GM18517 (cell line): ENCODE measurements around the gene CCDC159.
"Not testable (repeated sequence)": the region's sequence is repeated elsewhere in the genome, so short reads cannot be mapped to it uniquely, and the experiment has no call there.

Source experiments
- ATAC-seq: cut with Tn5 transposase; IDR thresholded peaks from one replicate; pipeline ENCODE4 v1.9.1; 2021; ENCODE audit warnings: mild to moderate bottlenecking, moderate library complexity; ENCODE audit not compliant: unreplicated experiment

CCDC159 gene

DNA sequence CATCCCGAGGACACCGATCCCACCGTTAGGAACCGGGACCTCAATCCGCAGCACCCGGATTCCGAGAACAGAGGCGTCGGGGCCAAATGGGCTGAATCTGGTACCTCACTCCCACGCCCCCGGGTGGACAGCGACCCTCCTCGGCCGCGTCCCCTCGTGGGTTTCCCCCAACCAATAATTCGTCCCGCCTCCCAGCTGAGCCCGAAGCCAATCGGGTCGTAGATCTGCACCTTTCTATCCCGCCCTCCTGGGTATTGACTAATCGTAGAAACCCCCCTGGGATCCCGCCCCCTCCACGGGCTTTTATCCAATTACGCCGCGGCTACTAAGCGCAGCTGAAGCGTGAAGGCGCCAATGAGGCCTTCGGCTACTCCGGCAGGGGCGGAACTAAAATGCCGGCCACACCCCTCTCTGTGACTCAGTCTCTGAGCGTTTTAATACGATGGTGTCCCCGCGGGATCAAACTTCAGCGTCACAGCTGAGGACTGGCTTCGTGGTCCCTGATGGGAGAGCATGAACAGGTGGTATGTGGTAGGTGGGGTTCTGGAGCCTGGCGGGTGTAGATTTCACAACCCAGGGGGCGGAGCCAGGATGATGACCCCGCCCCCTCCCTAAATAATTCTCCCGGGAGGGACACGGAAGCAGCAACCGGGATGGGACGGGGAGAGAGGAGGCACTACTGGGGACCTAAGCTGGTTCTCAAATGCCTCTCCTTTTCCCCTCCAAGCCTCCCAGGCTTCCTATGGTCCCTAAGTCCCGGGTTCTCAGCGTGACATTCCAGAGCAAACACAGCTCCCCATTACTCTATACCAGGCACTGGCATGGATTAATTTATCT, at the start of gene CCDC159, which contains the start of gene TMEM205:
Gene CCDC159, plus strand, starts transcription at position 416 of the 837 bp plus-strand sequence. Its CDS starts 88 bp downstream, at position 504.
Gene TMEM205, minus strand, starts transcription at position 165 of the 837 bp plus-strand sequence. CDS start 649 bp downstream, outside the sequence.
- ATAC-seq, result peak; percentile 93

GRCh38 chr19:11299946-11300810, 46.1 kb upstream of the CCDC159 start:
- ATAC-seq, result no peak

GRCh38 chr19:11300811-11301120, 45.6 kb upstream of the CCDC159 start:
- ATAC-seq, result no peak

GRCh38 chr19:11304936-11305335, 41.4 kb upstream of the CCDC159 start:
- no peak for ATAC-seq

DNA sequence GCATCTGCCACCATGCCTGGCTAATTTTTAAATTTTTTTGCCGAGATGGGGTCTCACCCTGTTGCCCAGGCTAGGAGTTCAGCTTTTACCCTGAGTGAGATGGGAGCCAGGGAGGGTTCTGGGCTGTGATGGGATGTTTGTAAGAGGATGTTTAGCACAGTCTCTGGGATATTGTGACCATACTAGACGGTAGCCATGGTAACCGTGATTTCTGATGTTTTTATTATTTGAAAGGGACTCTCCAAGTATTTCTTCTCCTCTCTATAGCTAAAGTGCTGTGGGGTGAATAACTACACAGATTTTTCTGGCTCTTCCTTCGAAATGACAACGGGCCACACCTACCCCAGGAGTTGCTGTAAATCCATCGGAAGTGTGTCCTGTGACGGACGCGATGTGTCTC, 40.0 kb upstream of the CCDC159 start:
- no peak for ATAC-seq

DNA sequence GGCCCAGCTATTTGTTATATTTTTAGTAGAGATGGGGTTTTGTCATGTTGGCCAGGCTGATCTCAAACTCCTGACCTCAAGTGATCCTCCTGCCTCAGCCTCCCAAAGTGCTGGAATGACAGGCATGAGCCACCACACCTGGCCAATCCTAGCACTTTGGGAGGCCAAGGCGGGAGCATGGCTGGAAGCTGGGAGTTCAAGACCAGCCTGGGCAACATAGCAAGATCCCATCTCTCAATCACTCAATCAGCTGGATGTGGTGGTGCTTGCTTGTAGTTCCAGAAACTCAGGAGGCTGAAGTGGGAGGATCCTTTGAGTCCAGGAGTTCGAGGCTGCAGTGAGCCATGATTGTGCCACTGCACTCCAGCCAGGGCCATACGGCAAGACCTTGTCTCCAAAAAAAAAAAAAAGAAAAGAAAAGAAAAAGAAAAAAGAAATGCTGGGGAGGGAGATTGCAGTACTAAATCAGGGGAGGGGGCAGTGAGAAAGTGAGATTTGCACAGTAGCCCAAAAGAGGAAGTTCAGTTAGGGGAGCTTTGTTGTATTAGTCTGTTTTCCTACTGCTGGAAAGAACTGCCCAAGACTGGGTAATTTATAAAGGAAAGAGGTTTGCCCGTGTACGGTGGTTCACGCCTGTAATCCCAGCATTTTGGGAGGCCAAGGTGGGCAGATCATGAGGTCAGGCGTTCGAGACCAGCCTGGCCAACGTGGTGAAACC, 25.9 kb upstream of the CCDC159 start:
- not testable (repeated sequence) for ATAC-seq

DNA sequence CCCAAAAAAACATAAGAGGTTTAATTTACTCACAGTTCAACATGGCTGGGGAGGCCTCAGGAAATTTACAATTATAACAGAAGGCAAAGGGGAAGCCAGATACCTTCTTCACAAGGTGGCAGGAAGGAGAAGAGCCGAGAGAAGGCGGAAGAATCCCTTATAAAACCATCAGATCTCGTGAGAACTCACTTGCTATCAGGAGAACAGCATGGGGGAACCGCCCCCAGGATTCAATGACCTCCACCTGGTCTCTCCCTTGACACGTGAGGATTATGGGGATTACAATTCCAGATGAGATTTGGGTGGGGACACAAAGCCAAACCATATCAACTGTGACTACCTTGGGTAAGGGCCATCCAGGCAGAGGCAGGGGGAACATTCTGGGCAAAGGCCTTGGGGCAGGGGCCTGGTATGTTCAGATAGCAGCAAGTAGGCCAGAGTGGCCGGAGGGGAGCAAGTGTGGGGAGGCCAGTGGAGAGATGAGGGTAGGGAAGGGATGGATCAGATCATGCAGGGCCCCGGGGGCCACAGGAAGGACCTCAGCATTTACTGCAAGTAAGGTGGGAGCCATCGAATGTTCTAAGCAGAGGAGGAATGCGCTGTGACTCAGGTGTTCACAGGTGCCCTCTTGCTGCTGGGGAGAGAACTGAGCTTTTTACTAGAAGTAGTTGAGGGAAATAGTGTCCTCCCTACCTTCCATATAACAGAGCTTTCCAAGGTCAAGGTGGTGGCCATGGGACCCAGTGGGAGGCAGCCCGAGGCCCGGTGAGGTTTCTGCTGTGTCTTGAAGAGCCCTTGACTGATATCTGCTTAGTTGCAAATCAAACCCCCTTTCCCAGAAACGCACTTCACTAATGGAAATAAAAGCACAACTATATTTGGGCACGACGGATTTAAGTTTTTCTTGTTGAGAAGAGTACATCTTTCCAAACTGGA, 24.9 kb upstream of the CCDC159 start:
- ATAC-seq, result no peak

GRCh38 chr19:11322269-11323024, 23.9 kb upstream of the CCDC159 start:
- no peak for ATAC-seq

GRCh38 chr19:11323601-11324078, 22.7 kb upstream of the CCDC159 start:
- ATAC-seq, result no peak

DNA sequence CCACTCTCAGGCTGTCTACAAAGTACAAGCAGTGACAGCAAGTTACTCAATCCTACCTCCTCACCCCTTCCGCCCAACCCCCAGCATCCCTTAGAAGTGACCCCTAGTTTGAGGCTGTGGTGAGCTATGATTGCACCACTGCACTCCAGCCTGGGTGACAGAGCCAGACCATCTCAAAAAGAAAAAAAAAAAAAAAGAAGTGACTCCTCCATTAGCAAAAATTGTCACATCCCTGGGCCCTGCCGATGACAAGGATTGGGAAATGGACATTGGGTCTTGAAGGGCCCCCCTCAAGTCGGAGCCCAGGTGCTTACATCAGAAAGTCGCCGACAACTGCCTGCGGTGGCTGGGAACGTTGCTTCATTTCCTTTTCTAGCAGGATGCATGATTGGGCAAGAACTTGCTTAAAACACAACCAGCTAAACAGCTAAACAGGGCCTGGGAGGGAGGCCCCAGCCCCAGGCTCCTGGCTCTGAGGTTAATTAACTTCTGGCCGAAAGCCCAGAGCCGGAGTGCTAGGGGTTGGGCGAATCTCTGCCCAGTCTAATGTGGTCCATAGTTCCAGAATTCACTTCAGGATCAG, 22.1 kb upstream of the CCDC159 start:
- ATAC-seq, result no peak

DNA sequence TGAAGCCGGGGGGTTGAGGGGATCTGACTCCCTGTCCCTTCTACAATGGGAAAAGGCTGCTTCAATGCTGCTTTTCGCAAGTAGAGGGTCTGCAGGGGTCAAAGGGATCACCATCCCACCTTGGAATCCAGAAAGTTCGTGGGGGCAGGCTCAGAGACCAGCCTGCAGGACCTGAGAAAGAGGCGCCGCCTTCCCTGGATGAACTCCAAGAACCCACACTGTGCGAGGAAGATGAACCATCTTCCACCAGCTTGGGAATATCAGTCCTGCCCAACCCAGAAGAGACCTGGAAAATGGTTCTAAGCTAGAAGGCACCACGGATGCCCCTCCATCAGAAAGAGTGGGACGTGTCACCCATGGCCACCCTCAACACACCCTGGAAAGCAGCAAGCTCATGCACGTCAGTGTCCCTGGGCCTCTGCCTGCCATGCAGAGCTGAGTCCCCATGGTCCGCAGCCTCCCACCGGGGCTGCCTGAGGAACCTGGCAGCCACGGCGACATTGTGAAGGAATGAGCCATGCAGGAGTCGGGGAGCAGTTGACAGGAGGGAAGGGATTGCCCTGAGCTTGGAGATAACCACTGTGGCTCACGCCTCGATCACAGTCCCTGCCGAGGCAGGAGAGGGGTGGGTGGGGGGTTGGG, 21.4 kb upstream of the CCDC159 start:
- no peak for ATAC-seq

GRCh38 chr19:11325544-11325943, 20.8 kb upstream of the CCDC159 start:
- no peak for ATAC-seq

DNA sequence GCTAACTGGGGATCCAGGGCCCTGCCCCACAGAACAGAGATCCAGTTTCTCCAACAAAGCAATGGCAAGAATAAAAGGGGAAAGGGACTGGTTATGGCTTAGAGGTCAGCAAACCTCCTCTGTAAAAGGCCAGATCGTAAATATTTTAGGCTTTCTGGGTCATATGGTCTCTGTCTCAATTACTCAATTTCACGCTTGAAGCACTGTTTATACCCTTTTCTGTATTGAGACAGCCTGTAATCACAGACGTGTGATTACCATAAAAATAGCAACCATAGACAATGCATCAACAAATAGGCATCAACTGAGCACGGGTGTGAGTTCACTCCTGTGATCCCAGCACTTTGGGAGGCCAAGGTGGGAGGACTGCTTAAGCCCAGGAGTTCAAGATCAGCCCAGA, 16.2 kb upstream of the CCDC159 start:
- no peak for ATAC-seq

- ATAC-seq, result no peak
Measured at GRCh38 chr19:11331502-11331901, 14.8 kb upstream of the CCDC159 start.

- ATAC-seq, result no peak
Measured at GRCh38 chr19:11332822-11333221, 13.5 kb upstream of the CCDC159 start.

- ATAC-seq, result not testable (repeated sequence)
Measured at GRCh38 chr19:11333838-11334237, 12.5 kb upstream of the CCDC159 start.

GRCh38 chr19:11335449-11336146, 10.7 kb upstream of the CCDC159 start:
- ATAC-seq, result no peak

- no peak for ATAC-seq
Measured at GRCh38 chr19:11337080-11337479, 9.2 kb upstream of the CCDC159 start.
